ENCODE results near the gene BET1. TPM values are rescaled to one million over a fixed set of nuclear protein-coding genes. Genes with fewer than 3 reads are reported as not detected.

Gene BET1
- total RNA-seq, 1 experiment from 2014 or later: 21.4 TPM

DNA sequence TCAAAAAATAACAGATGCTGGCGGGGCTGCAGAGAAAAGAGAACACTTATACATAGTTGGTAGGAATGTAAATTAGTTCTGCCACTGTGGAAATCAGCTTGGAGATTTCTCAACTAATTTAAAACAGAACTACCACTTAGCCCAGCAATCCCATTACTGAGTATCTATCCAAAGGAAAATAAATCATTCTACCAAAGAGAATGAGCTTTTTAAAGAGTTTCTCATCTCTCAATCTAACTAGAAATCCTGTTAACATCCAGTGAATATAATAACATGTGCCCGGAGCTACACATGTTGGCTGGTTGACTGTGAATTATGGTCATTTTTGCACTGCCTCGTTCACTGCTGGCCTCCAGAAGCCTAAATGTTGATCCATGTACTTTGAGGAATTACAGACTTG is 39.3 kb downstream of the BET1 start:
- Histone ChIP-seq H3K56ac (ENCODE audit: insufficient read length, low read depth, low read length) (no peak overlapping the region), H3K9ac (ENCODE audit: extremely low read depth, insufficient read length, low read length) (no peak overlapping the region), H3K4ac (ENCODE audit: low read depth, low read length) (no peak overlapping the region), H3K18ac (ENCODE audit: insufficient read length, low read depth, low read length) (no peak overlapping the region), H4K91ac (ENCODE audit: insufficient read length, low read depth, low read length) (no peak overlapping the region), H2BK15ac (ENCODE audit: low read depth, low read length) (no peak overlapping the region), H2BK5ac (ENCODE audit: insufficient read length, low read length) (no peak overlapping the region), H3K4me1 (ENCODE audit: insufficient read depth, low read length) (no peaks in the 10 kb centered on the region), H3K4me2 (ENCODE audit: insufficient read depth, insufficient read length, low read length) (no peak overlapping the region), H4K20me1 (ENCODE audit: control insufficient read depth, insufficient read depth, insufficient read length) (no peaks in the 10 kb centered on the region), H3T11ph (ENCODE audit: low read length) (no peak overlapping the region), H3K9me3 (ENCODE audit: control insufficient read depth, low read depth, low read length) (no peaks in the 10 kb centered on the region), H3K14ac (ENCODE audit: insufficient read depth, low read length) (no peak overlapping the region), H3K27me3 (ENCODE audit: insufficient read depth, low read length) (no peaks in the 10 kb centered on the region), H2AK5ac (ENCODE audit: insufficient read length, low read length) (no peak overlapping the region), H2BK20ac (ENCODE audit: low read depth, low read length, poor library complexity, severe bottlenecking) (no peak overlapping the region), H3K79me2 (ENCODE audit: insufficient read depth, low read length) (no peaks in the 10 kb centered on the region), H4K8ac (replicated peaks; ENCODE audit: insufficient read length, low read depth, low read length) (no peak overlapping the region), H3K79me1 (ENCODE audit: insufficient read depth, low read depth, low read length, poor library complexity, severe bottlenecking) (no peaks in the 10 kb centered on the region), H3K23ac (ENCODE audit: insufficient read length, low read depth, low read length) (no peak overlapping the region), H4K5ac (ENCODE audit: insufficient read length, low read depth, low read length) (no peak overlapping the region), H2BK120ac (ENCODE audit: low read depth, low read length, poor library complexity, severe bottlenecking) (no peak overlapping the region), H3K27ac (ENCODE audit: insufficient read length, low read depth, low read length) (no peak overlapping the region), H2BK12ac (ENCODE audit: insufficient read length, low read depth, low read length) (no peak overlapping the region), H3K23me2 (ENCODE audit: insufficient read length, low read depth, low read length, poor library complexity, severe bottlenecking) (no peaks in the 10 kb centered on the region), H2AFZ (ENCODE audit: low read length) (no peak overlapping the region)
- Mint-ChIP-seq H3K27me3 (ENCODE audit: low read depth) (no peaks in the 10 kb centered on the region), H3K4me3 (no peak overlapping the region), H3K9me3 (no peaks in the 10 kb centered on the region), H3K36me3 (ENCODE audit: insufficient read depth in 1 of 3, low read depth in 3 of 3) (no peaks in the 10 kb centered on the region), H3K4me1 (no peaks in the 10 kb centered on the region), H3K27ac (no peak overlapping the region)
- TF ChIP-seq CTCF (conservative IDR thresholded peaks at IDR 0.05): no peak
- no CpG with 5 or more reads among the region's 3 CpGs for WGBS (ENCODE audit: extremely low coverage, insufficient read length, low lambda C conversion rate)
- no peak for DNase-seq

Data from H9 (cell line).